K562 (cell line): Measurements from ENCODE around the gene CR2.
A peak's percentile ranks its signal among the peaks of the same experiment; 100 is the strongest.

Experiments used
- AFF1 ChIP-seq, 2 experiments: fragments of 450-650 bp; IDR thresholded peaks; 2 replicates each; pipeline ENCODE4 v1.6.1; 2018; ENCODE audit warnings: mild to moderate bottlenecking in 2 of 2, low read depth in 1 of 2; ENCODE audit not compliant: partially characterized antibody in 2 of 2
- CEBPB ChIP-seq: fragments of 450-650 bp; IDR thresholded peaks from 2 replicates; pipeline ENCODE4 v1.6.1; 2016; ENCODE audit warnings: missing genetic modification characterization, missing compliant biosample characterization
- GABPA ChIP-seq: fragments of 200-800 bp; sonication (Bioruptor generic); conservative IDR thresholded peaks from 2 replicates; pipeline ENCODE4 v1.6.1; 2016; ENCODE audit warnings: low read depth, missing genetic modification characterization, missing compliant biosample characterization
- POLR2A ChIP-seq: fragments of 450-650 bp; conservative IDR thresholded peaks from 2 replicates; pipeline ENCODE4 v1.6.1; 2016
- SREBF2 ChIP-seq: sonication (generic); formaldehyde crosslinking; IDR thresholded peaks from 2 replicates; pipeline ENCODE4 v1.4.0; 2020; ENCODE audit warnings: mild to moderate bottlenecking, missing genetic modification reagents
- ZNF655 ChIP-seq: fragments of 250-450 bp; sonication (Bioruptor Pico); IDR thresholded peaks from 2 replicates; pipeline ENCODE4 v1.5.0; 2021
- TF ChIP-seq, protein P1 (sequence below), 3 experiments: IDR thresholded peaks in 2 of 3; conservative IDR thresholded peaks in 1 of 3; 2 replicates each; pipeline ENCODE4 v1.5.1; 2011 to 2012; ENCODE audit warnings: low read length in 3 of 3, mild to moderate bottlenecking in 3 of 3, control low read depth in 2 of 3, improper control_type of control experiment in 1 of 3, inconsistent platforms in 1 of 3, low read depth in 1 of 3, mixed read lengths in 1 of 3, moderate library complexity in 1 of 3; ENCODE audit not compliant: insufficient read depth in 2 of 3

DNA sequence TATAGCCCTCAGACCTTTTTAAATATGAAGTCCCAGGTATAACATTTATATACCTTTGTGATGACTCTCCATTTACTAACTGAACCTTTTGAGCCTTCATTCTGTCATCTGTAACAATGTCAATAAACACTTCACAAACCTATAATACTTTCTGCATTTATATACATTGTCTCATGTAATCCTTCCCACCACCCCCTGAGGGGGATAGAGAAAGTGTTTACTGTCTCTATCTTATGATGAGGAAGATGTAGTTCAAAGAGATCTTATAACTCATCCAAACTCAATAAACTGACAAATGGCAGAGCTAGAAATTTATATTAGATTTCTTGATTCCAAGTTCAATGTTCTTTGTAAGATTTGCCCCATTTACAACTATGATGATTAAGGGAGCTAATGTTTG lies 48.3 kb upstream of the CR2 start:
- TF ChIP-seq POLR2A, result no peak
- no peak for TF ChIP-seq CEBPB (tag)
- TF ChIP-seq SREBF2, result no peak
- TF ChIP-seq, protein P1, sequence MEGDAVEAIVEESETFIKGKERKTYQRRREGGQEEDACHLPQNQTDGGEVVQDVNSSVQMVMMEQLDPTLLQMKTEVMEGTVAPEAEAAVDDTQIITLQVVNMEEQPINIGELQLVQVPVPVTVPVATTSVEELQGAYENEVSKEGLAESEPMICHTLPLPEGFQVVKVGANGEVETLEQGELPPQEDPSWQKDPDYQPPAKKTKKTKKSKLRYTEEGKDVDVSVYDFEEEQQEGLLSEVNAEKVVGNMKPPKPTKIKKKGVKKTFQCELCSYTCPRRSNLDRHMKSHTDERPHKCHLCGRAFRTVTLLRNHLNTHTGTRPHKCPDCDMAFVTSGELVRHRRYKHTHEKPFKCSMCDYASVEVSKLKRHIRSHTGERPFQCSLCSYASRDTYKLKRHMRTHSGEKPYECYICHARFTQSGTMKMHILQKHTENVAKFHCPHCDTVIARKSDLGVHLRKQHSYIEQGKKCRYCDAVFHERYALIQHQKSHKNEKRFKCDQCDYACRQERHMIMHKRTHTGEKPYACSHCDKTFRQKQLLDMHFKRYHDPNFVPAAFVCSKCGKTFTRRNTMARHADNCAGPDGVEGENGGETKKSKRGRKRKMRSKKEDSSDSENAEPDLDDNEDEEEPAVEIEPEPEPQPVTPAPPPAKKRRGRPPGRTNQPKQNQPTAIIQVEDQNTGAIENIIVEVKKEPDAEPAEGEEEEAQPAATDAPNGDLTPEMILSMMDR (IDR thresholded peaks at IDR 0.05 in 2 of 3, conservative IDR thresholded peaks at IDR 0.05 in 1 of 3; ENCODE audit: insufficient read depth in 2 of 3, low read depth in 1 of 3, low read length in 3 of 3), result peak in 1 of 3 experiments; percentile 32; a peak in 2 of 6 replicates
- TF ChIP-seq ZNF655 (CRISPR knock-in tag), result no peak
- no peak for TF ChIP-seq AFF1 (IDR thresholded peaks at IDR 0.05; ENCODE audit: low read depth in 1 of 2, partially characterized antibody in 2 of 2)
- no peak for TF ChIP-seq GABPA (tag)
